ENCODE data around the gene ULK4.

Gene ULK4

DNA sequence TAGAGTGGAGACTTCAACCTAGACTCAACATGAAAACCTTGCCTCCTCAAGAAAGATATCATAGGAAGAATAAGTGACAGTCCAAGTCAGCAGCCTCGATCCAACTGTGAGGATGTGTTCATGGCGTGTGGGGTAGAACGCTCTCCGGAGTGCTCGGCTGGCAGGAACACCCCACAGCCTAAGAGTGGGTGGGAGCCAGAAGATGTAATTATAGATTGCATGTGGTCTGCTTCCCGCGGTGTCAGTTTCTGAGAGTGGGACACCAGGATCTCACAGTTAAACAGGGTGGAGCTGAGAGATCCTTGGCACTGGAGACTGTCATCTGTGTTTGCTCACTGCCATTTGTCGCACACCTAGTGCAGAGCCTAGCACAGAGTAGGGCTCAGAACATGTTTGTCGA is 604.6 kb downstream of the ULK4 start:
- TF ChIP-seq, protein P1, sequence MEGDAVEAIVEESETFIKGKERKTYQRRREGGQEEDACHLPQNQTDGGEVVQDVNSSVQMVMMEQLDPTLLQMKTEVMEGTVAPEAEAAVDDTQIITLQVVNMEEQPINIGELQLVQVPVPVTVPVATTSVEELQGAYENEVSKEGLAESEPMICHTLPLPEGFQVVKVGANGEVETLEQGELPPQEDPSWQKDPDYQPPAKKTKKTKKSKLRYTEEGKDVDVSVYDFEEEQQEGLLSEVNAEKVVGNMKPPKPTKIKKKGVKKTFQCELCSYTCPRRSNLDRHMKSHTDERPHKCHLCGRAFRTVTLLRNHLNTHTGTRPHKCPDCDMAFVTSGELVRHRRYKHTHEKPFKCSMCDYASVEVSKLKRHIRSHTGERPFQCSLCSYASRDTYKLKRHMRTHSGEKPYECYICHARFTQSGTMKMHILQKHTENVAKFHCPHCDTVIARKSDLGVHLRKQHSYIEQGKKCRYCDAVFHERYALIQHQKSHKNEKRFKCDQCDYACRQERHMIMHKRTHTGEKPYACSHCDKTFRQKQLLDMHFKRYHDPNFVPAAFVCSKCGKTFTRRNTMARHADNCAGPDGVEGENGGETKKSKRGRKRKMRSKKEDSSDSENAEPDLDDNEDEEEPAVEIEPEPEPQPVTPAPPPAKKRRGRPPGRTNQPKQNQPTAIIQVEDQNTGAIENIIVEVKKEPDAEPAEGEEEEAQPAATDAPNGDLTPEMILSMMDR (IDR thresholded peaks at IDR 0.05; ENCODE audit: borderline replicate concordance, control extremely low read depth, extremely low read depth, insufficient read depth, missing control alignments) = no peak
- no peak for DNase-seq (ENCODE audit: low spot score)
- in situ Hi-C loops (cut with MboI; ENCODE audit: low sequenced_read_pairs, unreplicated experiment) = no loop called here

DNA sequence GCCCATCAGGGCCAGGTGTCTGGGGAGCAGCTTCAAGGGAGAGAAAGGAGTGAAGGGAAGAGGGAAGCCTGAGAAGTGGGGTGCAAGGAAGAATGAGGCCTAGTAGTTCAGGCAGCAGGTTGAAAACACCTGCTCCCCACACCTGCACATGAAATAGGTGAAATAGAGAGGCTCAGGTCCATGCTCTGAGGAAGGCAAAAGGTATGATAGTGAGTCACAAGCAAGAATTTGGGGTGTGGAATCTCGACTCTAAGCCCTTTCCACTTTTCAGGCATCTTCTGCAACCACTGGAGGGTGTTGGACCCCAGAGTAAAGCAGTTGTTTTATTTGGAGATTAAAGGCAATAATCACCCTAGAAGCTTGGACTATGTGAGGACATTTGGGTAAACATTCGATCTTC is 605.1 kb downstream of the ULK4 start:
- DNase-seq (ENCODE audit: low spot score) = no peak
- in situ Hi-C loops (cut with MboI; ENCODE audit: low sequenced_read_pairs, unreplicated experiment) = no loop called here
- TF ChIP-seq, protein P1 (IDR thresholded peaks at IDR 0.05; ENCODE audit: borderline replicate concordance, control extremely low read depth, extremely low read depth, insufficient read depth, missing control alignments) = no peak

DNA sequence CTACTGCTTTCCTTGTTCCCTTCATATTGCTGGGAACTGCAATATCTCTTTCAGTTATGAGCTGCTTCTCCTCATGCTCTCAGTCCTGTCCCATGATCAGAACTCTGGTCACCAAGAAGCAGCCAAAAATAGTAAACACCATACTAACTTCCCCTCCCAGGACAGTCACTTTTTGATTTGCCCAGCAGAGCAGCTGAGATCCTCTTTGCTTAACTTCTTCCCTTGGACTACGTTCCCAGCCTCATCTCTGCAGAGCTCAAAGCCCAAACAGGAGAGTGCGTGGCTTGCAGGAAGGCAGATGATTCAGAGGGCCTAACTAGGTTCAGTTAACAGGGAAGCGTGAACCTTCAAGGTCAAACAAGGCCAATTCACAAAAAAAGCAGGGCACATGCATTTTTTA is 609.4 kb downstream of the ULK4 start:
- TF ChIP-seq, protein P1 (IDR thresholded peaks at IDR 0.05; ENCODE audit: borderline replicate concordance, control extremely low read depth, extremely low read depth, insufficient read depth, missing control alignments) = no peak
- no peak for DNase-seq (ENCODE audit: low spot score)
- in situ Hi-C loops (cut with MboI; ENCODE audit: low sequenced_read_pairs, unreplicated experiment) = no loop called here

- no peak for DNase-seq (ENCODE audit: low spot score)
- in situ Hi-C loops (cut with MboI; ENCODE audit: low sequenced_read_pairs, unreplicated experiment) = no loop called here
- TF ChIP-seq, protein P1 (IDR thresholded peaks at IDR 0.05; ENCODE audit: borderline replicate concordance, control extremely low read depth, extremely low read depth, insufficient read depth, missing control alignments) = no peak
Observed at GRCh38 chr3:41350441-41350840, 611.5 kb downstream of the ULK4 start.

DNA sequence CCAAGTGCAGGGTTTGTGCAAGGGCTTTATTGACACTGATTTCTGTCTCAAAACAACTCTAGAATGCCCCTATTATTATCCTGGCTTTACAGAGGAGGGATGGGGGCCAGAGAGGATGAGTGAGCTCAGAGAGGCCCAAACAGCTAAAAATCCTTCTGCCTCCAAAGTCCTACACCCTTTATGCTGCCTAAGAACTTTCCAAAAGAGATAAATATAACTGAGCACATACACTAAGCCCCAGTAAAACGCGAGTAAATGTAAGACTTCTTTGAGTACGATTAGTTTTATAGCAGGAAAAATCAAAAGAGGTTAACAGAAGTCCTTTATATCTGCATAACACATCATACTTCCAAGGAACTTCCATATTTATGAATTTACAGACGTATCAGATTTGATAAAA is 613.5 kb downstream of the ULK4 start:
- TF ChIP-seq, protein P1 (IDR thresholded peaks at IDR 0.05; ENCODE audit: borderline replicate concordance, control extremely low read depth, extremely low read depth, insufficient read depth, missing control alignments) = no peak
- in situ Hi-C loops (cut with MboI; ENCODE audit: low sequenced_read_pairs, unreplicated experiment) = no loop called here
- no peak for DNase-seq (ENCODE audit: low spot score)

DNA sequence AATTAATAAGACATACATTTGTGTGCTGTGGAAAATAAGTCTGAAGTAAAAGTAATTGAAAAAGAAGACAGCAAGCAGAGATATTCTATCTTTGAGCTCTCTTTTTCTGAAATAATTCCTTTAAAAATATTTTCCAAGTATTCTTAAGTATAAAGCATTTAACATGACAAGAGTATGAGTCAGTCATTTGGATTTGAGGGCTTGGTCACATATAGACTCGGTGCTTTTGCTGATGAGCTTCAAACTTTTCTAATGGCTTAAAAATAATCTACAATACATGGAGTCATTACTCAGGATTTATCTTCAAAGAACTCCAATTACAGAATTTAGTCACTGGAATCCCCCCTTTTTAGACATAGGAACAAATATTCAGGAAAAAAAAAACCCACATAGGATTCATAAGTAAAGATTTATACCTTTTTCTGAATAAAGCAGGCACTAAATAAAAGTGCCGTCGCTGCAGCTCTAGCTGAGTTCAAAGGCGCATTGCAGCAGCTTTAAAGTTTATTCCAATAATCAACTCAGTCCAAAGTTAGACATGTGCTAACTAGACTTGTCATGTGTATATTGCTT is 615.1 kb downstream of the ULK4 start:
- TF ChIP-seq, protein P1 (IDR thresholded peaks at IDR 0.05; ENCODE audit: borderline replicate concordance, control extremely low read depth, extremely low read depth, insufficient read depth, missing control alignments) = no peak
- in situ Hi-C loops (cut with MboI; ENCODE audit: low sequenced_read_pairs, unreplicated experiment) = no loop called here
- no peak for DNase-seq (ENCODE audit: low spot score)

Data from GM13976 (cell line).